IMR-90 (cell line): Measurements from ENCODE around the gene NME2. TPM values are rescaled to one million over a fixed set of nuclear protein-coding genes. Genes with fewer than 3 reads are reported as not detected.

Experiments
- ATAC-seq: fragments of 200-7000 bp; cut with Tn5 transposase; 2 replicates; pipeline ENCODE4 v1.9.1; 2020; ENCODE audit warnings: low read depth, mild to moderate bottlenecking, moderate library complexity
- BruUV-seq: library from RNA; stranded (reverse); fragments of 400-500 nt; replicated peaks from 2 replicates; lab custom pipeline; 2021; lab: Mats Ljungman, UMichigan
- CTCF ChIA-PET: fragments of 300-600 bp; formaldehyde crosslinking; extraction: SDS; loops from one replicate; lab custom pipeline; 2021; ENCODE audit warnings: antibody characterized with exemption; lab: Yijun Ruan, JAX
- POLR2A ChIA-PET: fragments of 300-600 bp; sonication (Branson Sonifier 250); formaldehyde crosslinking; loops from one replicate; lab custom pipeline; 2022; ENCODE audit warnings: antibody characterized with exemption; ENCODE audit not compliant: unreplicated experiment; lab: Charles Lee
- DNase-seq: peaks from one replicate; pipeline ENCODE4 v3.0.0; 2013
- H2AFZ ChIP-seq: replicated peaks from 2 replicates; pipeline ENCODE3; 2013; ENCODE audit warnings: low read length, mild to moderate bottlenecking; ENCODE audit not compliant: poor library complexity
- H2AK5ac ChIP-seq: 2 replicates; pipeline ENCODE4 v1.6.1; 2013; ENCODE audit warnings: low read depth, low read length, inconsistent platforms
- H2AK9ac ChIP-seq: replicated peaks from 2 replicates; pipeline ENCODE3; 2013; ENCODE audit warnings: mild to moderate bottlenecking, low read depth, low read length, moderate library complexity; ENCODE audit not compliant: poor library complexity
- H2BK120ac ChIP-seq: 2 replicates; pipeline ENCODE4 v1.6.1; 2013; ENCODE audit warnings: low read depth, low read length, inconsistent platforms
- H2BK15ac ChIP-seq: 3 replicates; pipeline ENCODE4 v1.6.1; 2013; ENCODE audit warnings: low read depth, low read length, inconsistent platforms
- H2BK20ac ChIP-seq: 2 replicates; pipeline ENCODE4 v1.6.1; 2013; ENCODE audit warnings: low read depth, mild to moderate bottlenecking, inconsistent platforms, low read length, moderate library complexity
- H2BK5ac ChIP-seq: 2 replicates; pipeline ENCODE4 v1.6.1; 2013; ENCODE audit warnings: mild to moderate bottlenecking, low read depth, low read length, inconsistent platforms; ENCODE audit not compliant: poor library complexity, severe bottlenecking
- H3K14ac ChIP-seq: replicated peaks from 2 replicates; pipeline ENCODE4 v1.6.1; 2013; ENCODE audit warnings: low read depth, low read length, inconsistent platforms
- H3K18ac ChIP-seq: 2 replicates; pipeline ENCODE4 v1.6.1; 2013; ENCODE audit warnings: low read depth, low read length, control low read depth
- H3K23ac ChIP-seq: 2 replicates; pipeline ENCODE4 v1.6.1; 2013; ENCODE audit warnings: low read depth, low read length, inconsistent platforms
- H3K27ac ChIP-seq: 2 replicates; pipeline ENCODE4 v1.5.1; 2013; ENCODE audit warnings: mild to moderate bottlenecking, control low read depth, low read length; ENCODE audit not compliant: insufficient read depth
- H3K27me3 ChIP-seq: 2 replicates; pipeline ENCODE4 v1.6.1; 2013; ENCODE audit warnings: low read length; ENCODE audit not compliant: control insufficient read depth, insufficient read depth
- H3K36me3 ChIP-seq: 2 replicates; pipeline ENCODE4 v1.6.1; 2013; ENCODE audit warnings: low read length, mixed read lengths; ENCODE audit not compliant: control insufficient read depth, insufficient read depth
- H3K4ac ChIP-seq: 2 replicates; pipeline ENCODE4 v1.6.1; 2013; ENCODE audit warnings: low read depth, low read length, inconsistent platforms
- H3K4me1 ChIP-seq: 2 replicates; pipeline ENCODE4 v1.6.1; 2013; ENCODE audit warnings: low read length, mixed read lengths; ENCODE audit not compliant: control insufficient read depth, insufficient read depth
- H3K4me2 ChIP-seq: 2 replicates; pipeline ENCODE4 v1.6.1; 2013; ENCODE audit warnings: low read depth, mild to moderate bottlenecking, control low read depth, low read length, moderate library complexity
- H3K4me3 ChIP-seq: 2 replicates; pipeline ENCODE4 v1.5.1; 2013; ENCODE audit warnings: low read depth, mild to moderate bottlenecking, control low read depth, low read length, moderate library complexity; ENCODE audit not compliant: insufficient read depth
- H3K56ac ChIP-seq: 2 replicates; pipeline ENCODE4 v1.6.1; 2013; ENCODE audit warnings: low read length, inconsistent platforms; ENCODE audit not compliant: insufficient read depth; ENCODE audit errors: extremely low read depth
- H3K79me1 ChIP-seq, 2 experiments: 2 replicates each; pipeline ENCODE4 v1.6.1; 2013; ENCODE audit warnings: low read length in 2 of 2, inconsistent platforms in 1 of 2, low read depth in 1 of 2
- H3K9ac ChIP-seq: 2 replicates; pipeline ENCODE4 v1.6.1; 2013; ENCODE audit warnings: low read depth, low read length, control low read depth
- H3K9me1 ChIP-seq: 2 replicates; pipeline ENCODE4 v1.6.1; 2013; ENCODE audit warnings: low read length, inconsistent platforms; ENCODE audit not compliant: insufficient read depth
- H3K9me3 ChIP-seq: 2 replicates; pipeline ENCODE4 v1.6.1; 2013; ENCODE audit warnings: low read length; ENCODE audit not compliant: control insufficient read depth, insufficient read depth
- H4K20me1 ChIP-seq: 2 replicates; pipeline ENCODE4 v1.6.1; 2013; ENCODE audit warnings: low read length, inconsistent platforms; ENCODE audit not compliant: insufficient read depth
- H4K5ac ChIP-seq: 2 replicates; pipeline ENCODE4 v1.6.1; 2013; ENCODE audit warnings: mild to moderate bottlenecking, low read depth, low read length, control low read depth
- H4K8ac ChIP-seq, 2 experiments: 2 replicates each; pipeline ENCODE4 v1.6.1; 2013; ENCODE audit warnings: low read depth in 2 of 2, low read length in 2 of 2, control low read depth in 1 of 2, inconsistent platforms in 1 of 2
- H4K91ac ChIP-seq: 2 replicates; pipeline ENCODE4 v1.6.1; 2013; ENCODE audit warnings: low read depth, low read length, inconsistent platforms; ENCODE audit not compliant: insufficient read depth
- MXI1 ChIP-seq: IDR thresholded peaks from 2 replicates; pipeline ENCODE4 v1.6.1; 2012; ENCODE audit warnings: low read depth, mild to moderate bottlenecking, low read length, moderate library complexity, borderline replicate concordance
- POLR2A ChIP-seq: IDR thresholded peaks from 2 replicates; pipeline ENCODE4 v1.6.1; 2012; ENCODE audit warnings: mild to moderate bottlenecking, low read depth, low read length
- WGBS, 2 experiments: methylation state at CpG; one replicate each; pipeline versions ENCODE4 v1.1.5 to v1.1.7; 2013; ENCODE audit warnings: missing lambda C conversion rate in 2 of 2; ENCODE audit not compliant: insufficient read length in 1 of 2; ENCODE audit errors: extremely low coverage in 2 of 2; 5-methylcytosine and 5-hydroxymethylcytosine counted together
- dilution Hi-C: fragments of 300-500 bp; cut with HindIII; formaldehyde crosslinking; loops from one replicate; pipeline ENCODE4 v1.14.3; 2018; ENCODE audit warnings: low sequenced_read_pairs; ENCODE audit not compliant: unreplicated experiment
- in situ Hi-C: fragments of 300-500 bp; cut with MboI; formaldehyde crosslinking; loops from 3 replicates; pipeline ENCODE4 v1.14.3; 2019; ENCODE audit warnings: low sequenced_read_pairs, inconsistent platforms, mixed read lengths
- intact Hi-C: fragments of 100-400 bp; cut with micrococcal nuclease; formaldehyde crosslinking; loops from 2 replicates; pipeline ENCODE4 v1.10.0; 2022
- polyA plus RNA-seq, 3 experiments: library from polyadenylated mRNA; depleted of rRNA; stranded (reverse); fragments of >200 nt; gene quantifications; 2 replicates each; pipeline ENCODE4 v1.2.3, GENCODE V29; 2012; ENCODE audit warnings: low replicate concordance in 1 of 3
- total RNA-seq: library from RNA; depleted of rRNA; stranded (reverse); fragments of >200 nt; gene quantifications from 2 replicates; pipeline ENCODE4 v1.2.3, GENCODE V29; 2012

Gene NME2
- total and polyA plus RNA-seq, 2 of the 4 experiments (the other 2 are of a cell fraction), result 824 to 912 TPM

GRCh38 chr17:51189628-51190027 lies 23.4 kb downstream of the NME2 start:
- Histone ChIP-seq H3K4me1 (0 out of 2 replicates have a peak, but pooled peaks cover 2% of the 10 kb centered on the region), H2AFZ (no peak overlapping the region), H3K14ac (no peak overlapping the region), H3K79me1 (no peaks in the 10 kb centered on the region), H3K18ac (no peak overlapping the region), H3K9ac (no peak overlapping the region), H3K27ac (no peak overlapping the region), H3K36me3 (peaks cover 30% of the 10 kb centered on the region), H4K20me1 (no peaks in the 10 kb centered on the region), H3K9me3 (no peaks in the 10 kb centered on the region), H3K4me3 (no peak overlapping the region), H2AK9ac (no peak overlapping the region), H3K9me1 (no peaks in the 10 kb centered on the region), H2AK5ac (no peak overlapping the region), H2BK5ac (no peak overlapping the region), H3K23ac (no peak overlapping the region), H3K56ac (no peak overlapping the region), H2BK20ac (no peak overlapping the region), H3K4ac (no peak overlapping the region), H2BK120ac (no peak overlapping the region), H4K8ac (no peak overlapping the region), H3K4me2 (no peak overlapping the region), H3K27me3 (no peaks in the 10 kb centered on the region), H2BK15ac (no peak overlapping the region), H4K91ac (no peak overlapping the region), H4K5ac (no peak overlapping the region)
- TF ChIP-seq MXI1 (no peak), POLR2A (no peak)
- no TSS peak for BruUV-seq
- ATAC-seq (0 out of 2 replicates have a peak, but pooled peaks have one; percentile 37), DNase-seq (peak; percentile 29)
- dilution Hi-C loops, result no loop called here
- POLR2A ChIA-PET, result no interaction called here
- no CpG with 5 or more reads among the region's 1 CpG for WGBS, 2 experiments
- intact Hi-C loops, result no loop called here
- in situ Hi-C loops, result no loop called here
- CTCF ChIA-PET, result no interaction called here
